SK-N-SH (cell line): ENCODE data around the gene HS6ST3. TPM values are rescaled to one million over a fixed set of nuclear protein-coding genes. Genes with fewer than 3 reads are reported as not detected.

Experiments used
- CTCF ChIA-PET: fragments of 300-600, 350-600 bp; formaldehyde crosslinking; extraction: SDS; loops from one replicate; lab custom pipeline; 2021; lab: Yijun Ruan, JAX
- POLR2A ChIA-PET: fragments of 350-600 bp; sonication (Branson Sonifier 250); formaldehyde crosslinking; extraction: SDS; loops from one replicate; lab custom pipeline; 2020; ENCODE audit warnings: antibody characterized with exemption, inconsistent platforms; lab: Yijun Ruan, JAX
- DNase-seq: peaks from one replicate; pipeline ENCODE4 v3.0.0; 2012
- H2AFZ ChIP-seq: fragments of 200-600 bp; sonication (generic); 2 replicates; pipeline ENCODE4 v1.8.1; 2016; ENCODE audit warnings: antibody characterized with exemption, mild to moderate bottlenecking, low read depth
- H3F3A ChIP-seq: fragments of 200-600 bp; sonication (generic); replicated peaks from 2 replicates; pipeline ENCODE3; 2016; ENCODE audit warnings: antibody characterized with exemption, mild to moderate bottlenecking; ENCODE audit not compliant: insufficient read depth
- H3K27ac ChIP-seq, 2 experiments: fragments of 200-500 bp in 1 of 2; fragments of 200-600 bp in 1 of 2; sonication (Bioruptor generic) in 1 of 2; sonication (generic), shearing (Covaris generic) in 1 of 2; 2 replicates each; pipeline versions ENCODE4 v1.5.1 to v1.6.1; 2014 to 2016; ENCODE audit warnings: low read depth in 2 of 2, inconsistent platforms in 1 of 2, low read length in 1 of 2, mild to moderate bottlenecking in 1 of 2, mixed read lengths in 1 of 2
- H3K27me3 ChIP-seq: fragments of 200-600 bp; sonication (generic), shearing (Covaris generic); 2 replicates; pipeline ENCODE4 v1.6.1; 2016; ENCODE audit warnings: mixed run types; ENCODE audit not compliant: insufficient read depth
- H3K36me3 ChIP-seq, 2 experiments: fragments of 200-500 bp in 1 of 2; fragments of 200-600 bp in 1 of 2; sonication (Bioruptor generic) in 1 of 2; sonication (generic) in 1 of 2; replicated peaks in 1 of 2; 2 replicates each; pipeline versions ENCODE3 to v1.5.1; 2014 to 2016; ENCODE audit warnings: low read length in 1 of 2, mild to moderate bottlenecking in 1 of 2; ENCODE audit not compliant: insufficient read depth in 2 of 2, control insufficient read depth in 1 of 2
- H3K4me1 ChIP-seq, 2 experiments: fragments of 200-500 bp in 1 of 2; fragments of 200-600 bp in 1 of 2; sonication (Bioruptor generic) in 1 of 2; sonication (generic), shearing (Covaris generic) in 1 of 2; 2 replicates each; pipeline versions ENCODE4 v1.5.1 to v1.6.1; 2014 to 2016; ENCODE audit warnings: low read depth in 1 of 2, low read length in 1 of 2, mixed run types in 1 of 2; ENCODE audit not compliant: insufficient read depth in 2 of 2, control insufficient read depth in 1 of 2
- H3K4me2 ChIP-seq: fragments of 200-600 bp; sonication (generic), shearing (Covaris generic); 2 replicates; pipeline ENCODE4 v1.6.1; 2017; ENCODE audit warnings: mixed run types
- H3K4me3 ChIP-seq, 2 experiments: fragments of 200-500 bp in 1 of 2; fragments of 200-600 bp in 1 of 2; sonication (Bioruptor generic) in 1 of 2; sonication (generic), shearing (Covaris generic) in 1 of 2; 2 replicates each; pipeline versions ENCODE4 v1.5.1 to v1.8.1; 2014 to 2016; ENCODE audit warnings: low read depth in 2 of 2, inconsistent platforms in 1 of 2, low read length in 1 of 2, mild to moderate bottlenecking in 1 of 2, mixed read lengths in 1 of 2, moderate library complexity in 1 of 2
- H3K79me2 ChIP-seq: fragments of 200-600 bp; sonication (generic); 2 replicates; pipeline ENCODE4 v1.8.1; 2017; ENCODE audit warnings: mild to moderate bottlenecking; ENCODE audit not compliant: insufficient read depth
- H3K9ac ChIP-seq: fragments of 200-600 bp; sonication (generic); 2 replicates; pipeline ENCODE4 v1.6.1; 2017; ENCODE audit warnings: mixed run types
- H3K9me2 ChIP-seq: fragments of 200-600 bp; sonication (generic); 2 replicates; pipeline ENCODE4 v1.6.1; 2017; ENCODE audit warnings: mixed run types
- H3K9me3 ChIP-seq: fragments of 200-600 bp; sonication (generic); 2 replicates; pipeline ENCODE4 v1.6.1; 2017; ENCODE audit warnings: mixed run types, mild to moderate bottlenecking, moderate library complexity
- H4K20me1 ChIP-seq: fragments of 200-600 bp; sonication (generic); 2 replicates; pipeline ENCODE4 v1.6.1; 2017; ENCODE audit warnings: mild to moderate bottlenecking, mixed run types; ENCODE audit not compliant: insufficient read depth
- CHD2 ChIP-seq: fragments of 150-350 bp; IDR thresholded peaks from 2 replicates; pipeline ENCODE4 v1.6.1; 2018; ENCODE audit warnings: low read length; ENCODE audit not compliant: partially characterized antibody
- ELF1 ChIP-seq: IDR thresholded peaks from 2 replicates; pipeline ENCODE4 v1.4.0; 2012
- EP300 ChIP-seq, 2 experiments: IDR thresholded peaks; 2 replicates each; pipeline versions ENCODE4 v1.4.0 to v1.6.1; 2012; ENCODE audit warnings: borderline replicate concordance in 1 of 2, low read depth in 1 of 2, low read length in 1 of 2
- EZH2phosphoT487 ChIP-seq: fragments of 200-600 bp; sonication (generic); IDR thresholded peaks from 2 replicates; pipeline ENCODE4 v1.6.1; 2017; ENCODE audit warnings: low read depth, mixed run types, mild to moderate bottlenecking, antibody characterized with exemption, moderate library complexity, borderline replicate concordance
- FOXM1 ChIP-seq: IDR thresholded peaks from 2 replicates; pipeline ENCODE4 v1.4.0; 2012; ENCODE audit warnings: low read depth, mild to moderate bottlenecking
- GABPA ChIP-seq: IDR thresholded peaks from 2 replicates; pipeline ENCODE4 v1.4.0; 2012; ENCODE audit warnings: low read depth, mild to moderate bottlenecking
- GATA2 ChIP-seq: sonication (generic); formaldehyde crosslinking; IDR thresholded peaks from 2 replicates; pipeline ENCODE4 v1.5.0; 2020; ENCODE audit warnings: mild to moderate bottlenecking, missing genetic modification reagents
- JUND ChIP-seq: IDR thresholded peaks from 2 replicates; pipeline ENCODE4 v1.4.0; 2012
- MAX ChIP-seq: IDR thresholded peaks from 2 replicates; pipeline ENCODE4 v1.4.0; 2012; ENCODE audit warnings: low read depth
- MEF2A ChIP-seq: IDR thresholded peaks from 2 replicates; pipeline ENCODE4 v1.4.0; 2012; ENCODE audit warnings: low read depth, borderline replicate concordance
- NRF1 ChIP-seq: IDR thresholded peaks from 2 replicates; pipeline ENCODE4 v1.6.1; 2012; ENCODE audit warnings: low read depth, mild to moderate bottlenecking, low read length
- PBX3 ChIP-seq: IDR thresholded peaks from 2 replicates; pipeline ENCODE4; 2012
- RAD21 ChIP-seq: IDR thresholded peaks from 2 replicates; pipeline ENCODE4 v1.6.1; 2012; ENCODE audit warnings: mild to moderate bottlenecking, low read length
- RXRA ChIP-seq: IDR thresholded peaks from 2 replicates; pipeline ENCODE4 v1.4.0; 2012; ENCODE audit warnings: low read depth, mild to moderate bottlenecking, borderline replicate concordance
- SMC3 ChIP-seq: IDR thresholded peaks from 2 replicates; pipeline ENCODE4 v1.6.1; 2012; ENCODE audit warnings: low read depth, low read length, improper control_type of control experiment
- TAF1 ChIP-seq: IDR thresholded peaks from 2 replicates; pipeline ENCODE4 v1.6.1; 2012; ENCODE audit warnings: low read depth, mild to moderate bottlenecking, low read length, moderate library complexity, borderline replicate concordance
- TEAD4 ChIP-seq: IDR thresholded peaks from 2 replicates; pipeline ENCODE4 v1.4.0; 2012; ENCODE audit warnings: mild to moderate bottlenecking, borderline replicate concordance; ENCODE audit not compliant: insufficient read depth
- USF1 ChIP-seq: IDR thresholded peaks from 2 replicates; pipeline ENCODE4 v1.4.0; 2012; ENCODE audit warnings: low read depth, borderline replicate concordance
- ZBTB33 ChIP-seq: IDR thresholded peaks from 2 replicates; pipeline ENCODE4 v1.4.0; 2012; ENCODE audit warnings: low read depth, borderline replicate concordance
- WGBS: methylation state at CpG from one replicate; pipeline ENCODE4 v1.1.6; 2017; ENCODE audit warnings: low lambda C conversion rate; 5-methylcytosine and 5-hydroxymethylcytosine counted together
- polyA plus RNA-seq, 3 experiments: library from polyadenylated mRNA; depleted of rRNA; stranded (reverse); fragments of >200 nt; gene quantifications; 2 replicates each; pipeline ENCODE4 v1.2.3, GENCODE V29; 2012
- TF ChIP-seq, protein P1 (sequence below): fragments of 200-600 bp; sonication (generic); IDR thresholded peaks from 2 replicates; pipeline ENCODE4 v1.6.1; 2017; ENCODE audit warnings: antibody characterized with exemption, mild to moderate bottlenecking, moderate library complexity
- TF ChIP-seq, protein P2 (sequence below): fragments of 150-350 bp; IDR thresholded peaks from 2 replicates; pipeline ENCODE4 v1.6.1; 2016; ENCODE audit warnings: mild to moderate bottlenecking, low read depth, low read length
- TF ChIP-seq, protein P3 (sequence below): IDR thresholded peaks from 2 replicates; pipeline ENCODE4 v1.6.1; 2012; ENCODE audit warnings: mild to moderate bottlenecking, low read depth, low read length, moderate library complexity

HS6ST3 gene
- polyA plus RNA-seq, 1 of the 3 experiments (the other 2 are of a cell fraction) = under 0.01 TPM

DNA sequence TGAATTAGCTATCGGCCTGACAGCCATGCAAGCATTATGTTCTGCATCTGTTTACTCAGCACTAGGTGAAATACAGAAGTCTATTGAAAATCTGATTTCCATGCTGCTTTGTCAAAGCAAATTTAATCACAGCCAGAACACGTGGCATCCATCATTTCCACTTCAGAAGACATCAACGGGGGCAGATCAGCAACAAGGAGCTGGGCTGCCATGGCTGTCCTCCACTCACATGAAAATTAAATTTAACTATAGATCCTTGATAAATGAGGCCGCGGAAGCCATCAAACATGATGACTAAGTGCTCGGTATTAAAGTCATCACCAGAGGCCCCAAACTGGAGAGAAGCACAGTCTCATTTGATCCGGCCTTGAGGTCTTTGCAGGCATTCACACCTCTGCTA is 443.5 kb downstream of the HS6ST3 start:
- POLR2A ChIA-PET = no interaction called here
- CTCF ChIA-PET = interaction anchor here (1.2 kb wide), 1 partner anchor 513 kb away, joined by 3 read pairs; no protein-coding TSS in a partner anchor
- peak; percentile 46 for DNase-seq
- Histone ChIP-seq H3K9me2 (no peaks in the 10 kb centered on the region), H3K4me1 (peaks cover 0 to 6% of the 10 kb centered on the region in 2 experiments; a peak in 2 of 4 replicates), H4K20me1 (no peaks in the 10 kb centered on the region), H3F3A (no peaks in the 10 kb centered on the region), H3K9ac (no peak overlapping the region), H2AFZ (no peak overlapping the region), H3K4me3 (no peak overlapping the region), H3K4me2 (no peak overlapping the region), H3K27ac (peak overlapping the region in 1 of 2 experiments; percentile 67; a peak in 1 of 4 replicates), H3K9me3 (no peaks in the 10 kb centered on the region), H3K79me2 (no peaks in the 10 kb centered on the region), H3K27me3 (no peaks in the 10 kb centered on the region), H3K36me3 (no peaks in the 10 kb centered on the region)
- 13% methylated on average over 7 of the region's 7 CpGs for WGBS
- TF ChIP-seq RXRA = no peak
- TF ChIP-seq SMC3 = no peak
- peak in 1 of 2 experiments; percentile 82; a peak in 2 of 4 replicates for TF ChIP-seq EP300 (IDR thresholded peaks at IDR 0.05; ENCODE audit: borderline replicate concordance in 1 of 2, low read depth in 1 of 2, low read length in 1 of 2)
- TF ChIP-seq GATA2 (CRISPR knock-in tag) = peak; percentile 89
- TF ChIP-seq RAD21 = peak; percentile 17; the same call in 1 of the 2 replicates
- TF ChIP-seq, protein P1, sequence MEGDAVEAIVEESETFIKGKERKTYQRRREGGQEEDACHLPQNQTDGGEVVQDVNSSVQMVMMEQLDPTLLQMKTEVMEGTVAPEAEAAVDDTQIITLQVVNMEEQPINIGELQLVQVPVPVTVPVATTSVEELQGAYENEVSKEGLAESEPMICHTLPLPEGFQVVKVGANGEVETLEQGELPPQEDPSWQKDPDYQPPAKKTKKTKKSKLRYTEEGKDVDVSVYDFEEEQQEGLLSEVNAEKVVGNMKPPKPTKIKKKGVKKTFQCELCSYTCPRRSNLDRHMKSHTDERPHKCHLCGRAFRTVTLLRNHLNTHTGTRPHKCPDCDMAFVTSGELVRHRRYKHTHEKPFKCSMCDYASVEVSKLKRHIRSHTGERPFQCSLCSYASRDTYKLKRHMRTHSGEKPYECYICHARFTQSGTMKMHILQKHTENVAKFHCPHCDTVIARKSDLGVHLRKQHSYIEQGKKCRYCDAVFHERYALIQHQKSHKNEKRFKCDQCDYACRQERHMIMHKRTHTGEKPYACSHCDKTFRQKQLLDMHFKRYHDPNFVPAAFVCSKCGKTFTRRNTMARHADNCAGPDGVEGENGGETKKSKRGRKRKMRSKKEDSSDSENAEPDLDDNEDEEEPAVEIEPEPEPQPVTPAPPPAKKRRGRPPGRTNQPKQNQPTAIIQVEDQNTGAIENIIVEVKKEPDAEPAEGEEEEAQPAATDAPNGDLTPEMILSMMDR = no peak
- TF ChIP-seq, protein P2, sequence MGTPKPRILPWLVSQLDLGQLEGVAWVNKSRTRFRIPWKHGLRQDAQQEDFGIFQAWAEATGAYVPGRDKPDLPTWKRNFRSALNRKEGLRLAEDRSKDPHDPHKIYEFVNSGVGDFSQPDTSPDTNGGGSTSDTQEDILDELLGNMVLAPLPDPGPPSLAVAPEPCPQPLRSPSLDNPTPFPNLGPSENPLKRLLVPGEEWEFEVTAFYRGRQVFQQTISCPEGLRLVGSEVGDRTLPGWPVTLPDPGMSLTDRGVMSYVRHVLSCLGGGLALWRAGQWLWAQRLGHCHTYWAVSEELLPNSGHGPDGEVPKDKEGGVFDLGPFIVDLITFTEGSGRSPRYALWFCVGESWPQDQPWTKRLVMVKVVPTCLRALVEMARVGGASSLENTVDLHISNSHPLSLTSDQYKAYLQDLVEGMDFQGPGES = no peak
- no peak for TF ChIP-seq ZBTB33
- no peak for TF ChIP-seq PBX3
- peak; percentile 39; the same call in 1 of the 2 replicates for TF ChIP-seq TEAD4
- no peak for TF ChIP-seq ELF1
- no peak for TF ChIP-seq FOXM1
- TF ChIP-seq GABPA = no peak
- no peak for TF ChIP-seq TAF1
- TF ChIP-seq MEF2A = no peak
- peak; percentile 8 for TF ChIP-seq CHD2
- TF ChIP-seq, protein P3, sequence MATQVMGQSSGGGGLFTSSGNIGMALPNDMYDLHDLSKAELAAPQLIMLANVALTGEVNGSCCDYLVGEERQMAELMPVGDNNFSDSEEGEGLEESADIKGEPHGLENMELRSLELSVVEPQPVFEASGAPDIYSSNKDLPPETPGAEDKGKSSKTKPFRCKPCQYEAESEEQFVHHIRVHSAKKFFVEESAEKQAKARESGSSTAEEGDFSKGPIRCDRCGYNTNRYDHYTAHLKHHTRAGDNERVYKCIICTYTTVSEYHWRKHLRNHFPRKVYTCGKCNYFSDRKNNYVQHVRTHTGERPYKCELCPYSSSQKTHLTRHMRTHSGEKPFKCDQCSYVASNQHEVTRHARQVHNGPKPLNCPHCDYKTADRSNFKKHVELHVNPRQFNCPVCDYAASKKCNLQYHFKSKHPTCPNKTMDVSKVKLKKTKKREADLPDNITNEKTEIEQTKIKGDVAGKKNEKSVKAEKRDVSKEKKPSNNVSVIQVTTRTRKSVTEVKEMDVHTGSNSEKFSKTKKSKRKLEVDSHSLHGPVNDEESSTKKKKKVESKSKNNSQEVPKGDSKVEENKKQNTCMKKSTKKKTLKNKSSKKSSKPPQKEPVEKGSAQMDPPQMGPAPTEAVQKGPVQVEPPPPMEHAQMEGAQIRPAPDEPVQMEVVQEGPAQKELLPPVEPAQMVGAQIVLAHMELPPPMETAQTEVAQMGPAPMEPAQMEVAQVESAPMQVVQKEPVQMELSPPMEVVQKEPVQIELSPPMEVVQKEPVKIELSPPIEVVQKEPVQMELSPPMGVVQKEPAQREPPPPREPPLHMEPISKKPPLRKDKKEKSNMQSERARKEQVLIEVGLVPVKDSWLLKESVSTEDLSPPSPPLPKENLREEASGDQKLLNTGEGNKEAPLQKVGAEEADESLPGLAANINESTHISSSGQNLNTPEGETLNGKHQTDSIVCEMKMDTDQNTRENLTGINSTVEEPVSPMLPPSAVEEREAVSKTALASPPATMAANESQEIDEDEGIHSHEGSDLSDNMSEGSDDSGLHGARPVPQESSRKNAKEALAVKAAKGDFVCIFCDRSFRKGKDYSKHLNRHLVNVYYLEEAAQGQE = no peak
- no peak for TF ChIP-seq USF1
- no peak for TF ChIP-seq MAX
- no peak for TF ChIP-seq JUND
- no peak for TF ChIP-seq NRF1
- no peak for TF ChIP-seq EZH2phosphoT487
